PFSK-1 (cell line): Measurements from ENCODE around the gene CABLES1.

Source experiments
- FOXP2 ChIP-seq: optimal IDR thresholded peaks from 2 replicates; pipeline ENCODE3; 2011; ENCODE audit warnings: borderline replicate concordance, control low read depth, inconsistent platforms; ENCODE audit not compliant: insufficient read depth; ENCODE audit errors: extremely low read length, extremely low read depth
- POLR2AphosphoS5 ChIP-seq: IDR thresholded peaks from 2 replicates; pipeline ENCODE4 v1.6.1; 2012; ENCODE audit warnings: low read depth, mild to moderate bottlenecking, control low read depth, low read length, moderate library complexity
- REST ChIP-seq, 2 experiments: IDR thresholded peaks; 2 replicates each; pipeline versions ENCODE4 v1.6.1 to v1.8.0; 2011 to 2012; ENCODE audit warnings: low read depth in 2 of 2, low read length in 2 of 2, control low read depth in 1 of 2, inconsistent platforms in 1 of 2, mild to moderate bottlenecking in 1 of 2, moderate library complexity in 1 of 2; ENCODE audit not compliant: insufficient read depth in 1 of 2
- SIN3A ChIP-seq: IDR thresholded peaks from 2 replicates; pipeline ENCODE4 v1.6.1; 2012; ENCODE audit warnings: mild to moderate bottlenecking, low read length, moderate library complexity, borderline replicate concordance; ENCODE audit not compliant: insufficient read depth
- TAF1 ChIP-seq: IDR thresholded peaks from 2 replicates; pipeline ENCODE4 v1.6.1; 2012; ENCODE audit warnings: low read length, control low read depth, borderline replicate concordance; ENCODE audit not compliant: insufficient read depth

Gene CABLES1

GRCh38 chr18:23189768-23190661 is 54.7 kb downstream of the CABLES1 start:
- TF ChIP-seq TAF1 (no peak), FOXP2 (no peak), REST (IDR thresholded peaks at IDR 0.05; ENCODE audit: insufficient read depth in 1 of 2, low read depth in 2 of 2, low read length in 2 of 2) (no peak), POLR2AphosphoS5 (no peak), SIN3A (no peak)

- TF ChIP-seq REST (IDR thresholded peaks at IDR 0.05; ENCODE audit: insufficient read depth in 1 of 2, low read depth in 2 of 2, low read length in 2 of 2) = no peak
- TF ChIP-seq TAF1 = no peak
Observed at GRCh38 chr18:23191232-23191631, 55.9 kb downstream of the CABLES1 start.

- TF ChIP-seq REST (IDR thresholded peaks at IDR 0.05; ENCODE audit: insufficient read depth in 1 of 2, low read depth in 2 of 2, low read length in 2 of 2) (no peak), FOXP2 (no peak), POLR2AphosphoS5 (no peak), TAF1 (no peak), SIN3A (no peak)
Observed at GRCh38 chr18:23193742-23194141, 58.5 kb downstream of the CABLES1 start.

GRCh38 chr18:23194155-23194996 is 59.1 kb downstream of the CABLES1 start:
- TF ChIP-seq TAF1 (no peak), REST (IDR thresholded peaks at IDR 0.05; ENCODE audit: insufficient read depth in 1 of 2, low read depth in 2 of 2, low read length in 2 of 2) (0 out of 4 replicates have a peak, but pooled peaks of 1 of the 2 experiments have one; percentile 41)
